CD4-positive, CD25-positive, alpha-beta regulatory T cell (primary cell): ENCODE results near the gene BPTF. TPM values are rescaled to one million over a fixed set of nuclear protein-coding genes. Genes with fewer than 3 reads are reported as not detected.
"Not testable (repeated sequence)": the region's sequence is repeated elsewhere in the genome, so short reads cannot be mapped to it uniquely, and the experiment has no call there.

Experiments
- ATAC-seq, 2 donors: fragments of 150-1000 bp; cut with Tn5 transposase; one replicate each; pipeline ENCODE4 v1.10.0; 2021; ENCODE audit warnings: low read depth in 2 of 2, moderate number of reproducible peaks in 2 of 2, moderate library complexity in 1 of 2
- DNase-seq, 3 donors: peaks; one replicate each; pipeline versions ENCODE4 v3.0.0 to v3.0.0-alpha.2; 2012 to 2022; ENCODE audit warnings: mixed read lengths in 1 of 3
- H3K27ac ChIP-seq: one replicate; pipeline ENCODE4 v1.7.0; 2013; ENCODE audit warnings: mild to moderate bottlenecking, low read length; ENCODE audit not compliant: insufficient read depth, poor library complexity, severe bottlenecking
- H3K27me3 ChIP-seq: one replicate; pipeline ENCODE4 v1.7.0; 2013; ENCODE audit warnings: low read length; ENCODE audit not compliant: control insufficient read depth, insufficient read depth
- H3K36me3 ChIP-seq: one replicate; pipeline ENCODE4 v1.7.0; 2013; ENCODE audit warnings: mild to moderate bottlenecking, low read length, moderate library complexity; ENCODE audit not compliant: control insufficient read depth, insufficient read depth
- H3K4me1 ChIP-seq: 2 replicates; pipeline ENCODE4 v1.7.0; 2013; ENCODE audit warnings: mild to moderate bottlenecking, low read length; ENCODE audit not compliant: insufficient read depth, control insufficient read depth, poor library complexity, severe bottlenecking
- H3K4me3 ChIP-seq: one replicate; pipeline ENCODE4 v1.7.0; 2013; ENCODE audit warnings: low read depth, mild to moderate bottlenecking, low read length, moderate library complexity
- H3K9me3 ChIP-seq, 2 experiments: 1 replicate in 1 of 2; 2 replicates in 1 of 2; pipeline ENCODE4 v1.7.0; 2013; ENCODE audit warnings: low read length in 2 of 2, mild to moderate bottlenecking in 1 of 2, moderate library complexity in 1 of 2; ENCODE audit not compliant: control insufficient read depth in 2 of 2
- H3K27ac Mint-ChIP-seq, 3 donors: one replicate each; pipeline ENCODE4 v1.8.0; 2020 to 2022; ENCODE audit warnings: mild to moderate bottlenecking in 3 of 3, mixed read lengths in 3 of 3, moderate library complexity in 2 of 3
- H3K27me3 Mint-ChIP-seq: one replicate; pipeline ENCODE4 v1.8.0; 2022; ENCODE audit warnings: mild to moderate bottlenecking, mixed read lengths
- H3K36me3 Mint-ChIP-seq: one replicate; pipeline ENCODE4 v1.8.0; 2020; ENCODE audit warnings: mixed read lengths
- H3K4me1 Mint-ChIP-seq, 4 donors: one replicate each; pipeline ENCODE4 v1.8.0; 2020 to 2022; ENCODE audit warnings: mixed read lengths in 4 of 4, mild to moderate bottlenecking in 1 of 4
- H3K4me3 Mint-ChIP-seq, 4 donors: one replicate each; pipeline ENCODE4 v1.8.0; 2020 to 2022; ENCODE audit warnings: mild to moderate bottlenecking in 4 of 4, mixed read lengths in 4 of 4, moderate library complexity in 3 of 4
- H3K9me3 Mint-ChIP-seq, 7 donors: one replicate each; pipeline ENCODE4 v1.8.0; 2020 to 2022; ENCODE audit warnings: mixed read lengths in 7 of 7, mild to moderate bottlenecking in 3 of 7, moderate library complexity in 2 of 7
- polyA plus RNA-seq, 4 donors: library from polyadenylated mRNA; unstranded; fragments of 300-500 nt; fragmentation: Illumina TruSeq; gene quantifications; one replicate each; pipeline ENCODE4 v1.2.3, GENCODE V29; 2021
- total RNA-seq: library from RNA; stranded (reverse); gene quantifications from one replicate; pipeline ENCODE4 v1.2.3, GENCODE V29; 2022

The BPTF gene
- total and polyA plus RNA-seq, 5 donors from 2014 or later = 7.5 to 157 (median 13.0) TPM

DNA sequence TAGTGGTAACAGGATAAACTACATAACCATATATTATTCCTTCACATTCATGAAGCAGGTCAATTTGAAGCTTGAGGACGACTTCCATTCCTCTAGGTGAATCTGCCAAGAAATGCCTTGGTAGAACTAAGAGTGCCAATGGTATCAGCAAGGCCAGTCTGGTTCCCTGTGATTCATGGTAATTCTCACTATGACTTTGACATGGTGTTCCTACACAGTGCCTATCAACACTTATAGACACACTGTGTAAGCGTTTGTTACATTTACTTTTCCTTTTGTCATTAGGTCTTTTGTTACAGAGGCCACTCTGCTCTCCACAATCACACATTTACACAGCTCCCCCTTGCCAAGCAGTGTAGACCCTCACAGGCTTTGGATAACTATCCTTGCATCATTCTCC lies 136.9 kb downstream of the BPTF start:
- not testable (repeated sequence) for H3K4me3 ChIP-seq, H3K4me3 Mint-ChIP-seq, H3K27me3 ChIP-seq, H3K9me3 ChIP-seq, DNase-seq, H3K9me3 Mint-ChIP-seq, H3K27ac Mint-ChIP-seq, H3K27me3 Mint-ChIP-seq, H3K27ac ChIP-seq, ATAC-seq, H3K4me1 ChIP-seq
- Mint-ChIP-seq H3K4me1 (peaks cover 0 to 10% (median 3%) of the 10 kb centered on the region in 4 donors), H3K36me3 (peaks cover 35% of the 10 kb centered on the region)
- H3K36me3 ChIP-seq = peaks cover 51% of the 10 kb centered on the region

DNA sequence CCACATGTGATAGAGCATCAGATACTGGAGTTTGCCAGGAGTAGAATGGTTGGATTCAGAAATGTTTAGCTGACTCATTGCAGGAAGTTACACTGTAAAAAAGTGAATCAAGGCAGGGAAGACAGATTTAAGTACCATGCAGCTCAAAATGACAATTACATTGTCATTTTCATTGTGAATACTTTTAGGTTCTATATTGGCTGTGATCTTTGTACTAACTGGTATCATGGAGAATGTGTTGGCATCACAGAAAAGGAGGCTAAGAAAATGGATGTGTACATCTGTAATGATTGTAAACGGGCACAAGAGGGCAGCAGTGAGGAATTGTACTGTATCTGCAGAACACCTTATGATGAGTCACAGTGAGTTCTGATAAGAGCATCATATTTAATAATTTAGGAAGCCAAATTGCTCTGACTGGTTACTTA lies 137.9 kb downstream of the BPTF start:
- H3K9me3 ChIP-seq, H3K9me3 Mint-ChIP-seq, H3K27ac Mint-ChIP-seq, H3K4me1 ChIP-seq, H3K27ac ChIP-seq, H3K27me3 ChIP-seq, H3K4me3 Mint-ChIP-seq, H3K27me3 Mint-ChIP-seq, H3K4me3 ChIP-seq: not testable (repeated sequence)
- ATAC-seq (peak; percentile 90 to 92), DNase-seq (peak; percentile 58 to 81 (median 71))
- peaks cover 0 to 10% (median 3%) of the 10 kb centered on the region in 4 donors for H3K4me1 Mint-ChIP-seq
- peaks cover 51% of the 10 kb centered on the region for H3K36me3 ChIP-seq
- H3K36me3 Mint-ChIP-seq = peaks cover 35% of the 10 kb centered on the region

DNA sequence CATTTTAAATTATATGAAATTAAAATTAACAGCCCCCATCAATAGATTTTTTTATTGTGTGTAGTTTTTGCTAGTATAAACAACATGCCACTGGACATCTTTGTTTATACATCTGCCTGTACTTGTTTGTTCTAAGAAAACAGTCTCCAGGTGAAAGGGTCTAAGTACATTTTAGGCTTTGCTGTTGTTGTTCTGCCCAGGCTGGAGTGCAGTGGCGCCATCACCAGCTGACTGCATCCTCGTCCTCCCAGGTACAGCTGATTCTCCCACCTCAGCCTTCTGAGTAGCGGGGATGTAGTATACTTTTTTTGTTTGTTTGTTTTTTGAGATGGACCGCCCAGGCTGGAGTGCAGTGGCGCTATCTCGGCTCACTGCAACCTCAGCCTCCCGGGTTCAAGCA lies 145.5 kb downstream of the BPTF start:
- Histone ChIP-seq H3K4me1 (no peaks in the 10 kb centered on the region), H3K4me3 (no peak overlapping the region), H3K36me3 (peaks cover 43% of the 10 kb centered on the region), H3K9me3 (no peaks in the 10 kb centered on the region), H3K27me3 (no peaks in the 10 kb centered on the region), H3K27ac (no peak overlapping the region)
- DNase-seq (no peak), ATAC-seq (no peak)
- Mint-ChIP-seq H3K27ac (no peak overlapping the region), H3K9me3 (no peaks in the 10 kb centered on the region), H3K4me1 (no peaks in the 10 kb centered on the region), H3K36me3 (peaks cover 21% of the 10 kb centered on the region), H3K4me3 (no peak overlapping the region), H3K27me3 (no peaks in the 10 kb centered on the region)

- Mint-ChIP-seq H3K4me1 (no peaks in the 10 kb centered on the region), H3K27ac (peak overlapping the region in 2 of 3 donors; percentile 42 to 74), H3K4me3 (no peak overlapping the region), H3K36me3 (peaks cover 20% of the 10 kb centered on the region), H3K27me3 (no peaks in the 10 kb centered on the region), H3K9me3 (no peaks in the 10 kb centered on the region)
- DNase-seq (no peak), ATAC-seq (no peak)
- Histone ChIP-seq H3K9me3 (no peaks in the 10 kb centered on the region), H3K36me3 (peaks cover 50% of the 10 kb centered on the region), H3K4me3 (no peak overlapping the region), H3K27me3 (no peaks in the 10 kb centered on the region), H3K4me1 (no peaks in the 10 kb centered on the region), H3K27ac (no peak overlapping the region)
These were observed 148.9 kb downstream of the BPTF start for GRCh38 chr17:67974185-67974584.

GRCh38 chr17:67974598-67975066 lies 149.3 kb downstream of the BPTF start:
- Histone ChIP-seq H3K27me3 (no peaks in the 10 kb centered on the region), H3K4me3 (no peak overlapping the region), H3K27ac (no peak overlapping the region), H3K9me3 (no peaks in the 10 kb centered on the region), H3K4me1 (no peaks in the 10 kb centered on the region), H3K36me3 (peaks cover 50% of the 10 kb centered on the region)
- H3K4me3 Mint-ChIP-seq = no peak overlapping the region
- H3K36me3 Mint-ChIP-seq = peaks cover 20% of the 10 kb centered on the region
- ATAC-seq (no peak), DNase-seq (no peak)
- peak overlapping the region in 1 of 3 donors; percentile 74 for H3K27ac Mint-ChIP-seq
- H3K27me3 Mint-ChIP-seq = no peaks in the 10 kb centered on the region
- H3K9me3 Mint-ChIP-seq = no peaks in the 10 kb centered on the region
- no peaks in the 10 kb centered on the region for H3K4me1 Mint-ChIP-seq

DNA sequence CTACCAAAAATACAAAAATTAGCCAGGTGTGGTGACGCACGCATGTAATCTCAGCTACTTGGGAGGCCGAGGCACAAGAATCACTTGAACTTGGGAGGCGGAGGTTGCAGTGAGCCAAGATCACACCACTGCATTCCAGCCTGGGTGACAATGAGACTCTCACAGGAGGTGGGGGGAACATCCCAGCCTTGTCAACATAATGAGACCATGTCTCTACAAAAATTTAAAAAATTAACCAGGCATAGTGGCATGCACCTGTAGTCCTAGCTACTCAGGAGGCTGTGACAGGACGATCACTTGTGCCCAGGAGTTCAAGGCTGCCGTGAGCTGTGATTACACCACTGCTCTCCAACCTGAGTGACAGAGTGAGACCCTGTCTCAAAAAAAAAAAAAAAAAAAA lies 151.0 kb downstream of the BPTF start:
- H3K9me3 Mint-ChIP-seq, H3K27ac ChIP-seq, H3K4me3 Mint-ChIP-seq, H3K9me3 ChIP-seq, H3K27me3 ChIP-seq, H3K27ac Mint-ChIP-seq, H3K27me3 Mint-ChIP-seq, H3K4me1 ChIP-seq, H3K4me3 ChIP-seq, DNase-seq, ATAC-seq, H3K4me1 Mint-ChIP-seq: not testable (repeated sequence)
- H3K36me3 ChIP-seq = peaks cover 50% of the 10 kb centered on the region
- peaks cover 20% of the 10 kb centered on the region for H3K36me3 Mint-ChIP-seq

GRCh38 chr17:67980456-67980855 lies 155.2 kb downstream of the BPTF start:
- H3K4me1 Mint-ChIP-seq = no peaks in the 10 kb centered on the region
- H3K27ac ChIP-seq = no peak overlapping the region
- H3K36me3 ChIP-seq = peaks cover 29% of the 10 kb centered on the region
- no peaks in the 10 kb centered on the region for H3K4me1 ChIP-seq
- no peak overlapping the region for H3K4me3 ChIP-seq
- no peaks in the 10 kb centered on the region for H3K27me3 ChIP-seq
- H3K27ac Mint-ChIP-seq = no peak overlapping the region
- no peak overlapping the region for H3K4me3 Mint-ChIP-seq
- no peaks in the 10 kb centered on the region for H3K9me3 ChIP-seq
- no peaks in the 10 kb centered on the region for H3K9me3 Mint-ChIP-seq
- no peaks in the 10 kb centered on the region for H3K27me3 Mint-ChIP-seq
- no peak for DNase-seq
- H3K36me3 Mint-ChIP-seq = peaks cover 11% of the 10 kb centered on the region
- no peak for ATAC-seq

DNA sequence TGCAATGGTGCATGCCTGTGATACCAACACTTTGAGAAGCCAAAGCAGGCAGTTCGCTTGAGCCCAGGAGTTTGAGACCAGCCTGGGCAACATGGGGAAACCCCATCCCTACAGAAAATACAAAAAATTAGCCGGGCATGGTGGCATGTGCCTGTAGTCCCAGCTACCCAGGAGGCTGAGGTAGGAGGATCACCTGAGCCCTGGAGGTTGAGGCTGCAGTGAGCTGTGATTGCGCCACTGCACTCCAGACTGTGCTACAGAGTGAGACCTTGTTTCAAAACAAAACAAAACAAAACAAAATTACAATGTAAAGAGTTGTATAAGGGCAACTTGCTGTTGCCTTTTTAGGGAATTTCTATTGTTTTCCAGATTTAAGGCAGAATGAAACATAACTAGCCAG lies 155.6 kb downstream of the BPTF start:
- DNase-seq, H3K4me1 ChIP-seq, H3K4me3 Mint-ChIP-seq, H3K27ac Mint-ChIP-seq, H3K4me1 Mint-ChIP-seq, H3K27me3 Mint-ChIP-seq, H3K9me3 ChIP-seq, H3K27ac ChIP-seq, ATAC-seq, H3K4me3 ChIP-seq, H3K9me3 Mint-ChIP-seq, H3K27me3 ChIP-seq: not testable (repeated sequence)
- peaks cover 25% of the 10 kb centered on the region for H3K36me3 ChIP-seq
- H3K36me3 Mint-ChIP-seq = peaks cover 11% of the 10 kb centered on the region
